GM19397 (cell line): Measurements from ENCODE around the gene ATG4B.
"Not testable (repeated sequence)": the region's sequence is repeated elsewhere in the genome, so short reads cannot be mapped to it uniquely, and the experiment has no call there.

Source experiments
- ATAC-seq: cut with Tn5 transposase; IDR thresholded peaks from one replicate; pipeline ENCODE4 v1.9.1; 2021; ENCODE audit warnings: mild to moderate bottlenecking, moderate library complexity; ENCODE audit not compliant: unreplicated experiment

Gene ATG4B

DNA sequence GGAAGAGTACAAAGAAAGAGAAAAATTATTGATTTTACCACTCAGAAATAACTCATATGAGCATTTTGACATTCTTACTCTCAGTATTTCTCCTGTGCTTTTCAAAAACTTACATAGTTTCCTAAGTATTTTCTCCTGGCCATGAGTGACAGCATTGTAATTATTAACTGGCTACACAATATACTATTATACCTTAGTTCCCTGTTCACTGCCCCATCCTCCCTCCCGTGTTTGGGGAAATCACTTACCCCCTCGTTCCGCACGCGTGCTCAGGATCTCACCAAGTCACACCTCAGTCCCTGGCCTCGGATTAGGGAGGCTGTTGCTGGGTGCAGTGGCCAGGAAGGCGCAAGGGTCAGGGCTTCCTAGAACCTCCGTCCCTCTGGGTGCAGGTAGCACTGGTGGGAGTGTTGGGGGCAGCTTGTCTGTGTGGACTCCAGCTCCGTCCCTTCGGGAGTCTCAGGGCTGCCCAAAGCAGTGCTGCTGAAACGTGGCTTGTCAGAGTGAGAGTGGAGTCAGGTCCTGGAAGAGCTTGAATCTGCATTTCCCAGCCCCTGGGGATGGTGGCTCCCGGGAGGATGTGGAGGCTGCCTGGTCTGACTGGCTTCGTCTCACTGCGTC is 23.2 kb downstream of the ATG4B start:
- no peak for ATAC-seq

DNA sequence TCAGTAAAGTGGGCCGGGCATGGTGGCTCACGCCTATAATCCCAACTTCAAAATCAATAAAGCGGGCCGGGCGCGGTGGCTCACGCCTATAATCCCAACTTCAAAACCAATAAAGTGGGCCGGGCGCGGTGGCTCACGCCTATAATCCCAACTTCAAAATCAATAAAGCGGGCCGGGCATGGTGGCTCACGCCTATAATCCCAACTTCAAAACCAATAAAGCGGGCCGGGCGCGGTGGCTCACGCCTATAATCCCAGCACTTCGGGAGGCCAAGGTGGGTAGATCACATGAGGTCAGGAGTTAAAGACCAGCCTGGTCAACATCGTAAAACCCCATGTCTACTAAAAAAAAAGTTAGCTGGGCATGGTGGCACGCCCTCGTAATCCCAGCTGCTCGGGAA is 25.2 kb downstream of the ATG4B start:
- not testable (repeated sequence) for ATAC-seq

DNA sequence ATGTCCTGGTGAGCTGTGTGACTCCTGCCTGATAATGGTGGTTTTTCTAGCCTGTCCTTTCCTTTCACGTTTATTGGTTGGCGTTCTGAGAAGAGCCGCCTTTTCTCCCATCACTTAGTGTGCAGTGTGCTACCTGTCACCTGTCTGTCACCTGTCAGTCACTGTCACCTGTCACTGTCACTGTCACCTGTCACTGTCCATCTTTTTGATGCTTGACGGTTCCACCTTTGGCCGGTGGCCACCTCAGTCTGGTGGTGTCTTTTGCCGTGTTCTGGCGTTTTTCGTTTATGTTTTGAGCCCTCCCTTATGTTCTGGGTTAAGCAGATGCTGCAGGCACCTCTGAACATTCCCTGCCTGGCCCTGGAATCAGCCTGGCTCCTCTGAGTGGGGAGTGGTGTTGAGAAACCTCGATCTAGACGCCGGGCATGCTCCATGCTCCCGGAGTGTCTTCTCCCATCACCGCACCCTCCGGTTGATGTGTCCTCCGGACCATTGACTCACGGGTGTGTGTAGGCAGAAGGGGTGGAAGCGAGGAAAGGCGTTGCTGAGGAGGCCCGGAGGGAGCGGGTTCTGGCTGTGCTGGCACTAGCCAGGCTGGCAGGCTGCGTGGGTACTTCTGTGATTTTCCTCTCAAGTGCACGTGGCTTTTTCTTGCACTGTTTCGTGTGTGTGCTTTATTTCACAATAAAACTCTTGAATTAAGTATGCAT is 28.4 kb downstream of the ATG4B start:
- ATAC-seq, result no peak

DNA sequence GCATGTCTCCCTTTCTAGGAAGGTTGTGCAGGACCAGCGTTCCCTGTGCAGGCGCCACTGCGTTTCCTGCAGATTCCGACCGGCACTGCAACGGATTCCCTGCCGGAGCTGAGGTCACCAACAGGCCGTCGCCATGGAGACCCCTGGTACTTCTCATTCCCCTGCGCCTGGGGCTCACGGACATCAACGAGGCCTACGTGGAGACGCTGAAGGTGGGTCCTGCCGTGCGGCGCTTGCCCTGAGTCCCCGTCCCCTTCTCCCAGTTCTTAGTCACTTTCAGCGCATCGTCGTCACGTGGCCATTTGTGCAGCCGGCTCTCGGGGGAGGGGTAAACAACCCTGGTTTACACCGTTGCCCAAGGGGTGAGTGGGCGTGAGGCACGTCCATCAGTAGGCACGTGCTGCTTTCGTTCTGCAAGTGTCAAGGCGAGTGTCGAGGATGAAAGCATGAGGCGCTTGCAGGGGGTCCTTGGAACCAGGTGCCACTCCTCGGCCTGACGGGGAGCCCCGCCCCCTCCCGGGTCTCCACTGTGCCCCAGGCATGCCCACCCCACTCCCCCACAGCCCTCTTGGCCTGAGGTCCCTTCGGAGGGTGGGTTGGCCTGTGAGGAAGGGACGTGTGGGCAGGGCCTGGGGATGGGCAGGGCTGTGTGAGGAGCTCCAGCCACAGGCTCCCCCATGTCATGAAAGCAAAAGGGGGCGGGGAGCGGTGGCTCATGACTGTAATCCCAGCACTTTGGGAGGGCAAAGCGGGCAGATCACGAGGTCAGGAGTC is 29.3 kb downstream of the ATG4B start:
- no peak for ATAC-seq

DNA sequence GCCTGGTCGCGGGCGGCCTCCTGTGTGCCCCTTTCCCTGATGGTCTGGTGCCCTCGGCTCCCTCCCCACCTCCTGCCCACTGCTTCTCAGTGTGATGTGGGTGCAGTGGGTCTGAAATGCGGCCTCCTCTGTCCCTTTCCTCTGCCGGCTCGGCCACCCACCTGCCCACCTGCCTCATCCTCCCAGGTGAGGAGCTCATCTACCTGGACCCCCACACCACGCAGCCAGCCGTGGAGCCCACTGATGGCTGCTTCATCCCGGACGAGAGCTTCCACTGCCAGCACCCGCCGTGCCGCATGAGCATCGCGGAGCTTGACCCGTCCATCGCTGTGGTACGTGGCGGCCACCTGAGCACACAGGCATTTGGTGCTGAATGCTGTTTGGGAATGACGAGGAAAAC is 30.9 kb downstream of the ATG4B start:
- ATAC-seq, result no peak

DNA sequence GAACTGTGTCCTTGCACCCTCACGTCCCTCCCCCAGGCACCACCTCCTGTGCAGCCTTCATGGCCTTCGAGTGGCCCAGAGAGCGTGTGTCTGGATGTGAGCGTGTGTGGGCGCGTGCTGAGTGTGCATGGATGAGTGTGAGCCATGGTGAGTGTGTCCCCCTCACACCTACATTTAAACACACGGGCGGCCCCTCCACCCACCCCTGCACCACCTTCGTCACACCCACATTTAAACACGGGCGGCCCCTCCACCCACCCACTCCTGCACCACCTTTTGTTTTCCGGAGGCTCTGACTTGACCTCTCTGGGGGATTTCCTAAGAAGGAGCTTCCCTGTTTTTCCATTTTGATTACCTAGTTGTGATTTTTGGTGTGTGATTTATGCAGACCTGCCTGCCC is 31.3 kb downstream of the ATG4B start:
- no peak for ATAC-seq

DNA sequence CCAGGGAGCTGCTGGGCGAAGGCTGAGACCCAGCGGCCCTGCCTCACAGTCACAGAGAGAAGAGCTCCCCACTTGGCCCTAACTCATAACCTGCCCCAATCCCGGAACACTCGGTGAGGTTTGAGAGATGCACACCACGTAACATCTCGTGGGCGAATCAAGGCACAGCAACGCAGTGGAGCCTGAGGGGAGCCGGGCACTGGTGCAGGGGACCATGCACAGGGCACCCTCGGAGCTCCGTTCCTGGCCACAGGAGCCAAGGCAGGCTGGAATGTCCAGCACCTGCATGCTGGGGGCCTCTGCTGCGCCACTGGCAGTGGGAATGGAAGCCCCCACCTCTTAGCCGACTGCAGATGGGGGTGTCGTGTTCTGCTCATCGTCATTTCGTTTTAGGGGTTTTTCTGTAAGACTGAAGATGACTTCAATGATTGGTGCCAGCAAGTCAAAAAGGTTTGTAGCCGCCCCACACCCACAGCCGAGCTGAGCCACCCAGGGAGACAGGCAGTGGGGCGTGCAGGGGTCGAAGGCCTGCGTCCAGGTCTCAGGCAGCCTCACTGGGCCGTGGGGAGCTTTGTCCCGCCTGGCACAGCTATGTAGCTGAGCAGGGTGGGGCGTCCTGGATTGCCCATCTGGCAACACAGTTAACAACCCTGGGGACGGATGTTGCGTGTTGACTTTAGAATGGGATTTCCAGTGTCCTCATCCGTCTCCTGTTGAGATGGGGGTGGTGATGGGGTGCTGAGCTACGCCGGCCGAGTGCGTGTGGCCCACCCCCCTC is 33.0 kb downstream of the ATG4B start:
- no peak for ATAC-seq

DNA sequence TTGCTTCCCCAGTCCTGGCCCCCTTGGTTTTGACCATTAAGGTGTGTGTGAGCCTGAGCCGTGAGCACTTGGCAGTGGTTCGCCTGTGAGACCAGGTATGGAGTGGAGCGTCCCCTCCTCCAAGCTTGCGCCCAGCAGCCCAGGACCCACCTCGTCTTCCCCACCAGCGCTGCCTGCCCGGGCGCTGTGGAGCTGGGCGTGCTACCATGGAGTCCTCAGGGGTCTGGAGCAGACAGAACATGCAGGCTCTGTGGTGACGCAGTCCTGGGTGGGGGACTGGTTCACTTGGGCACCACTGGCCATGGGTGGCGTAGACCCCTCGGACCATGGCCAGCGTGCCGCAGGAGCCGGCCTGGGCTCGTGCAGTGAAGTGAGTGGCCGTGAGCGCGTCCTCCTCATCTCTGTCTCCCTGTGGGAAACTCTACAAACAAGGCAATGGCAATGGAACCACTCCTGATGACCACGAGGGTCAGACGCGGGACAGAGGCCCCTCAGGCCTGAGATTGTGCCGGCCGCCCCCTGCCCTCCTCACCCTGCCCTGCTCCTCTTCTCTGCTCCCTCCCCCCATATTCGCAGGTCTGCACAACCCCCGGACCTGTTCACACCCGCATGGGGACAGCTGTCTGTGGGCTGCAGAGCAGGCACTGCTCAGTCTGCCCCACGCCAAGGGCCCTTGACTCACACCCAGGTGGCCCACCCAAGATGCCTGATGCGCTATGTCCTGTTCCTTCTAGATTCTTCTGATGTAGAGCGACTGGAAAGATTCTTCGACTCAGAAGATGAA is 34.2 kb downstream of the ATG4B start:
- no peak for ATAC-seq

DNA sequence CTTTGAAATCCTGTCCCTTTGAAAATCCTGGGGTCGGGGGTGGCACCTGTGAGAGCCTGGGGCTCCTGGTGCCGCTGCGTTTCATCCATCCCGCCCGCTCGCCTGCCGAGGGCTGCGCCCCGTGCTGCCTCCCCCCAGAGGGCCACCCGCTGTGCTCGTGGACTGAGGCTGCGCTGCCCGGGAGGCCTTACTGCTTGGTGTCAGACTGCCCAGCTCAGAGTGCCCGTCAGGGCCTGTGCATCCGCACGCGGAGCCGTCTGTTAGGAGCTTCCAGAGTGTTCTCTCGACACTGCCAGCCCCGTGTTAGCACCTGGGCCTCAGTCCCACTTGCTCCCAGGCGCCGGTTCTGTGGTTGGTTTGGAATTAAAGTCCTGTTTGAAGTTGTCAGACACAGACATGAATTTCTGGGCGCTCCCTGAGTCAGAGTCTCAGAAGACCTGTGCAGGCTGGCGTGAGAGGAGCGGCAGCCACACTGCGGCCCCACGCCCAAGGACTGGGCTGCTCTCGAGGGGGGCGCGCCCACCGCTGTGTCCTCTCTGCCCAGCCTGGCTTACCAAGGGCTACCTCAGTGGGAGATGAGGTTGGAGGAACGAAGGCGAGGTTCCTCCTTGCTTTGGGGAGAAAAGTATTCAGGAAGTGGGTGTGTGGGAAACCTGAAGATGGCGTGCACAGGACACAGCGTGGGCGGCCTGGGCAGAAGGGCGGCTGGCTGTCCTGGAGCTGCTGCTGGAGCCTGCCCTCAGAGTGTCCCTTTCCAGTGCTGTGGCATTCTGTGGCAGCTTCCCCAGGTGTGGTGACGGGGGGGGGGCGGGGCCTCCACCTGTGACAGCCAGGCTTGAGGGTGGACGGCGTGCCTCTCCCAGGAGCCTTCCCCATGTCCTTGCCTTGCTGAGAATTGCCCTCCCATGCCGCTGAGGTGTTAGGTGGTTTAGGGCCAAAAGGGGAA is 35.0 kb downstream of the ATG4B start:
- ATAC-seq, result no peak

DNA sequence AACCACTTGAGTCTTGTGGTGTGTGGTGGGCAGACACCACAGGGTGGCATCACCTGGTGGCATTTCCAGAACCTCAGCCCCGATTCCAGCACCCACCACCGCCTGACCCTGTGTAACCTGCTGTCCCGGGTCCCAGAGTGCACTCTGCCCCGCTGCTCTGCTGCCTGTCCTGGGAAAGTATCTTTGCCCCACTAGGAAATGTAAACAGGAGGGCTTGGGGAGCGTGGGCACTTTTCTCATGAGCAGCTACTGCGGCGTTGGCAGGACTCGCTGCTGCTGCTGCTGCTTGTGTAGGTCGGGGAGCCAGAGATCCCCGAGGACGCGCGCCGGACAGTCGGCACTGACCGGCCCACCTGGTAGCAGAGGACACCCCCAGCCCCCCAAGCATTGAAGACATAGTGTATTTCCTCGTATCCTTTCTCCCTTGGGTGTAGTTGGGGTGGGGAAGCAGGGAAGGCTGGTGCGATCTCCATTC is 35.7 kb downstream of the ATG4B start:
- ATAC-seq, result no peak

DNA sequence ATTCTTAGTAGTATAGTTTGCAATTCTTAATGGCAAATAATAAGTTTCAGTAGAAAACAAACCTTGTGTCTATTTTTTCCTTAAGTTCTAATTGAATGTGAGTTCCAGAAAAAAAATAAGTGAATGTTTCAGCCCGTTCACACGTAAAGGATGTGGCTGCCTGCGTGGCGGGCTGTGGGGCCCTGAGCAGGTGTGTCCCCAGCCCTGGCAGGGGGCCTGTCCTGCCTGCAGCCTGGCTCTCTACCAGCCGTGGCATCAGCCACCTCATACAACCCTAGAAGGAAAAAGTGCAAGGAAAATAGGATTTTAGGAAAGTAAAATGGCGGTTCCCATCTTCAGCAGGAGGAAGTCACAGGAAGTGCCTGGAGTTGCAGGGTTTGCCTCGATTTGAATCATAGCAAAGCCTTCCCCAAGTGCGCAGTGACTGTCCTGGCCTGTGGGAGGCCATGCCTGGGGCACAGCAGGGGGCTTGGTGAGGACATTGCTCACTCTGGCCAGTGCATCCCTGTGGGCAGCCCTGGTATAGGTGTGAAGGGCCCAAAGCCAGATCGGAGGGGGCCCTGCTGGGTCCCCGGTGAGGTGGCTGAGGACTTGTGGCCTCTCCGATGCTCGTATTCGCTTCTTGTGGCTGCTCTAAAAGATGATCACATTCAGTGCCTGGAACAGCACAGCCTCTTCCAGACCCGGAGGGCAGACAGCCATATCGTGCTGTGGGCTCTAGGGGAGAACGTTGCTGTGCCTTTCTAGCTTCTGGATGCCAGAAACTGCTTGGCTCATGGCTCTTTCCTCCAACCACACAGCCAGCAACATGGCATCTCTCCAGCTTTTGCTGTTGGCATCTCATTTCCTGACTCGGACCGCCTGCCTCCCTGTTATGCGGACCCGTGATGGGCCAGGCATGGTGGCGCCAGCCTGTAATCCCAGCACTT is 36.6 kb downstream of the ATG4B start:
- ATAC-seq, result no peak

DNA sequence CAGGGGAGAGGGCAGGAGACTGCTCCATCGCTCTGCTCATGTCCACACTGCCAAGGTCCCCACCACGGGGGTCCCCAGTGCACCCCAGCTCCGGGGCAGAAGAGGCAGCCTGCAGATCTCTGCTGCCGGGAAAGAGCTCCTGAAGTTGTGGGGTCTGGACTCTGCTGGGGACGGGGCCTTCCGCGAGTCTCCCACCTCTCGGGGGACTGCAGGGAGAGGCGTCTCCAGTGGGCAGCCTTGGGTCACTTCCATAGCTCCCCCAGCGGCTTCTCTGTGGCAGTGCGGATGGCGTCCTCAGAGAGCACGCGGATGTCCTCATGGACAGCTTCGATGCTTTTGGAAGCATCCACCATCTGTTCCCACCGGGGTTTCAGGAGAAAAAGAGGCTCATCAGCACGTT is 38.4 kb downstream of the ATG4B start:
- ATAC-seq, result no peak

DNA sequence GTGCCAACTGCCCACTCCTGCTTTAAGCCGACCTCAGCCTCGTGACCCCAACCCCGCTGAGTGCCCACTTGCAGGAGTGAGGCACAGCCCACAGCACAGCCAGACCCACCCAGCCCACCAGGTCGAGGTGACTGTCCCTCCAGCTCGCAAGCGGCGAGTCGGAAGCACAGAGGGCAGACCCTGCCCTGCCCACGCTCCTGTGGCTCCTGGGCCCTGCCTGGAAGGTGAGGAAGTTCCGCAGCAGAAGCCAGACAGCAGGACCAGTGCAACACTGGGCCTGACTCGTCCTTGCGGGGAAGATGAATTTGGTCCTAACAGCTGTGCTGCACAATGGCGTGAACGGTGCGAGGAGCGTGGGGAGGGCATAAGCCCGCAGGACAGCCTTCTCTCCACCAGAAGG is 39.2 kb downstream of the ATG4B start:
- no peak for ATAC-seq

DNA sequence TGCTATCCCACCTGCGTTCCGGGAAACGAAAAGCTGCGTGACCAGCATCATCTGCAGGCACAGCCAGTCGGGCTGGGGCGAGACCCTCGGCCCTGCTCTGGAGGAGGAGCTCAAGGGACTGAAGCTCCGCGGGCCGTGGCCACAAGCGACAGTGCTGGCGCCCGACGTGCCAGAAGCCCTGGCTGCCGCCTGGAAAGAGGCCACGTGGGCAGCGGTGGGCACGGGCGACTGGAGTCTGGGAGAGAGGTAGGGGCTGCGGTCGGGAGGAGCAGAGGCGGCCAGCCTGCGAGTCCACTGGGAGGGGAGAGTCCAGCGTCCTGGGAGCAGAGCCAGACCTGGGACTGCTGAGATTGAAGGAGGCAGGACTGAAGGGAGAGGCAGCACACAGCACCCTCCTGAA is 39.9 kb downstream of the ATG4B start:
- no peak for ATAC-seq

DNA sequence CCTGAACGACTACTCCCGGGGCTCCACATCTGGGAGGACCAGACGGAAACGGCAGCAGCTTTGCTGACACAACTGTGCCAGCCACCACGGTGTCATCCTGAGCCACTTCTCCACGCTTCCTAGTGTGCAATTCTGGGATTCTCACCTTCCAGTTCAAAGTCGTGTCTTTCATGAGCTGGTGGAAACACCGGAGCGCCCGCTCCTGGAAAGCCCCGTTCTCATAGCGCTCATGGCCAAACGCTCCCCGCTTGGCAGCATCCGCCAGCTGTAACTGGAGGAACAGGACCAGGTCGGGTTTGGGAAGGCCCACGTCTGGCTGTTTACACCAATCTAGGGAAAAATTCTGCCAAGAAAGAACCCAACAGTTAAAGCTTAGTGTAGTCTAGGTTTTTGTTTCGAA is 40.8 kb downstream of the ATG4B start:
- ATAC-seq, result no peak

DNA sequence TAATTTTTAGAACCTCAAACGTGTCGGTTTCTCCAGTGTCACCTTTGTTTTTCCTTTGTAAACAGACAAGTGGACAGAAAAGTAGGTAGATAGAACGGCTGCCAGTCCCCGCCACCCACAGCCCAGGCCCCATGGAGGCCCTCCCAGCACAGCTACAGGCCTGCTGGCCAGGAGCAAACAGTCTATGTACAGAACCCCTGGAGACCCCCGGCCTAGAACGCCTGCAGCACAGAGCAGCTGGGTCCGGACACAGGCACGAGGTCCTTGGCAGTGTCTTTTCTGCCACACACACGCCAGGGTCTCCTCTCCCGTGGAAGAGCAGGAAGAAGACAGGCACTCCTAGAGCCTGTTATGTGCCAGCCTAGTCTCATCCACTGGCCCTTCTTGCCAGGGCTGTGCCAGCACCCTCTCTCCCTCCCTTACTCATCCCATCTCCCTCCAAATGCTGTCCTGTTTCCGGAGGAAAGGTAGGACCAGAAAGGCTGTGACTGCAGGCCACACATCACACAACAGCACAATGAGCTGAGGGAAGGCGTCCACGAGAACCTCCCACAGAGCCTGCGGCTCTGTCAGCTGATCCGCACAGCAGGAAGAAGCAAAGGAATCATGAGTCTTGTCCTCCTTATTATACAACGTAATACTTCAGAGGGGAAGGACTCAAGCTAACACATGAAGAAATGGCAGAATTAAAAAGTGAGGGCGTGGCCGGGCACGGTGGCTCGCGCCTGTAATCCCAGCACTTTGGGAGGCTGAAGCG is 41.5 kb downstream of the ATG4B start:
- ATAC-seq, result no peak

DNA sequence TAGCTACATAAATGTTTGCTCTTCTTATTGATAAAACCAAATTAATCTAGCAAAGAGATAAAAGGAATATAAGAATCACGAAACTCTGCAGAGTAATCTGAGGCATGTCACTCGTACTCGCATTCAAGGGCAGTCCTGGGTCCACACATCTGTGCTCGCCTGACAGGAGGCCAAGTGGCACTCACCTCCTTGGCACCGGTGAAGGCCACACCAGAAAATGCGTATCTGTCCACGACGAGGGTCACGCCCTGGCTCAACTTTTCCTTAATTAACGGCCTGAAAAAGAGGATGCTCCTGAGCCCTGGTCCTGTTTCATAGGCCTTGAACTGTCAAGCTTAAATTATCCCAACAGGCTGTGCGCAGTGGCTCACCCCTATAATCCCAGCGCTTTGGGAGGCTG is 42.6 kb downstream of the ATG4B start:
- no peak for ATAC-seq
